Type B pancreatic cell (in vitro differentiated cells): Measurements from ENCODE around the gene HSPA1L. TPM values are rescaled to one million over a fixed set of nuclear protein-coding genes. Genes with fewer than 3 reads are reported as not detected.

ENCODE experiments used
- DNase-seq: peaks from one replicate; pipeline ENCODE4 v3.0.0; 2021; ENCODE audit warnings: mixed read lengths; ENCODE audit not compliant: unreplicated experiment; ENCODE audit errors: extremely low spot score
- H3K27ac Mint-ChIP-seq: 2 replicates; pipeline ENCODE4 v1.8.0; 2021; ENCODE audit warnings: mild to moderate bottlenecking, mixed read lengths
- H3K27me3 Mint-ChIP-seq: 2 replicates; pipeline ENCODE4 v1.8.0; 2021; ENCODE audit warnings: mixed read lengths
- H3K36me3 Mint-ChIP-seq: 2 replicates; pipeline ENCODE4 v1.8.0; 2021; ENCODE audit warnings: mixed read lengths
- H3K4me1 Mint-ChIP-seq: one replicate; pipeline ENCODE4 v1.8.0; 2021; ENCODE audit warnings: mixed read lengths; ENCODE audit not compliant: unreplicated experiment
- H3K4me3 Mint-ChIP-seq: 2 replicates; pipeline ENCODE4 v1.8.0; 2021; ENCODE audit warnings: mild to moderate bottlenecking, mixed read lengths
- H3K9me3 Mint-ChIP-seq: 2 replicates; pipeline ENCODE4 v1.8.0; 2021; ENCODE audit warnings: mixed read lengths
- total RNA-seq: library from RNA; stranded (reverse); gene quantifications from 2 replicates; pipeline ENCODE4 v1.2.1, GENCODE V29; 2021; ENCODE audit warnings: low replicate concordance
- TF ChIP-seq, protein P1 (sequence below): fragments of 200-600 bp; sonication (generic); conservative IDR thresholded peaks from 2 replicates; pipeline ENCODE4 v1.5.0; 2021; ENCODE audit warnings: antibody characterized with exemption, mild to moderate bottlenecking

The HSPA1L gene
- total RNA-seq, 1 donor from 2014 or later = 1.8 TPM

DNA sequence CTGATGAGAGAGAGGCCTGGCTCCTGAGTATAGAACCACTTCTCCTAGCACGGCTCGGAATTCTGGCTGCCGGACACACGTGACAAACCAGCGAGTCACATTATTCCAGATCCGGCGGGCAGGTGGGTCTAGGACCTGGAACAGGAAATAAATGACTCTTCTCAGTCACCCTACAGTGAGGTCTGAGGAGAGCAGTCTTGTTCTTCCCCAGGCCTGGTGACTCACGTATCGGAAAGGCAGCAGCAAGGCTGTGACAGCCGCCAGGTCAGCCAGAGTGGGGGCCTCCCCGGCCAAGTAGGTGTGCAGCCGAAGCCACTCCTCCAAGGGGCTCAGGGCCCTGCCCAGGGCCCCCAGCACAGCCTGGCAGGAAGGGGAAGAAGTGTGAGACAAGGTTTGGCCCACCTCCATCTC lies 22.3 kb downstream of the HSPA1L start:
- Mint-ChIP-seq H3K4me3 (no peak overlapping the region), H3K27ac (no peak overlapping the region), H3K9me3 (no peaks in the 10 kb centered on the region), H3K36me3 (peaks cover 8% of the 10 kb centered on the region), H3K27me3 (no peaks in the 10 kb centered on the region), H3K4me1 (peaks cover 15% of the 10 kb centered on the region)
- DNase-seq = no peak
- TF ChIP-seq, protein P1, sequence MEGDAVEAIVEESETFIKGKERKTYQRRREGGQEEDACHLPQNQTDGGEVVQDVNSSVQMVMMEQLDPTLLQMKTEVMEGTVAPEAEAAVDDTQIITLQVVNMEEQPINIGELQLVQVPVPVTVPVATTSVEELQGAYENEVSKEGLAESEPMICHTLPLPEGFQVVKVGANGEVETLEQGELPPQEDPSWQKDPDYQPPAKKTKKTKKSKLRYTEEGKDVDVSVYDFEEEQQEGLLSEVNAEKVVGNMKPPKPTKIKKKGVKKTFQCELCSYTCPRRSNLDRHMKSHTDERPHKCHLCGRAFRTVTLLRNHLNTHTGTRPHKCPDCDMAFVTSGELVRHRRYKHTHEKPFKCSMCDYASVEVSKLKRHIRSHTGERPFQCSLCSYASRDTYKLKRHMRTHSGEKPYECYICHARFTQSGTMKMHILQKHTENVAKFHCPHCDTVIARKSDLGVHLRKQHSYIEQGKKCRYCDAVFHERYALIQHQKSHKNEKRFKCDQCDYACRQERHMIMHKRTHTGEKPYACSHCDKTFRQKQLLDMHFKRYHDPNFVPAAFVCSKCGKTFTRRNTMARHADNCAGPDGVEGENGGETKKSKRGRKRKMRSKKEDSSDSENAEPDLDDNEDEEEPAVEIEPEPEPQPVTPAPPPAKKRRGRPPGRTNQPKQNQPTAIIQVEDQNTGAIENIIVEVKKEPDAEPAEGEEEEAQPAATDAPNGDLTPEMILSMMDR = no peak

DNA sequence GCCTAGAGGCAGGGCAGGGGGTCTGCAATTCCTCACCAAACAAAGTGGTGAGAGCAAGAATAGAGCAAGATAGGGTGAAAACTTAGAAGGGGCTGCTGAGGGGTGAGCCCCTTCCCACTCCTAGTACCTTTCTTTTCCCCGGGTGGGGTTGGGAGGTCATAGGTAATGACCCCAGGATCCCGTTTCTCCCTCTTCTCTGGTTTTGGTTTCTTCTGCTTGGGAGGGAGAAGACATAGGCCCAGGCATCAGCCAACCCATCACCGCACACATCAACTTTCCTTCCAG lies 23.1 kb downstream of the HSPA1L start:
- Mint-ChIP-seq H3K9me3 (no peaks in the 10 kb centered on the region), H3K36me3 (peaks cover 8% of the 10 kb centered on the region), H3K27ac (no peak overlapping the region), H3K4me3 (no peak overlapping the region), H3K27me3 (no peaks in the 10 kb centered on the region), H3K4me1 (peaks cover 15% of the 10 kb centered on the region)
- DNase-seq = no peak
- TF ChIP-seq, protein P1 = no peak

DNA sequence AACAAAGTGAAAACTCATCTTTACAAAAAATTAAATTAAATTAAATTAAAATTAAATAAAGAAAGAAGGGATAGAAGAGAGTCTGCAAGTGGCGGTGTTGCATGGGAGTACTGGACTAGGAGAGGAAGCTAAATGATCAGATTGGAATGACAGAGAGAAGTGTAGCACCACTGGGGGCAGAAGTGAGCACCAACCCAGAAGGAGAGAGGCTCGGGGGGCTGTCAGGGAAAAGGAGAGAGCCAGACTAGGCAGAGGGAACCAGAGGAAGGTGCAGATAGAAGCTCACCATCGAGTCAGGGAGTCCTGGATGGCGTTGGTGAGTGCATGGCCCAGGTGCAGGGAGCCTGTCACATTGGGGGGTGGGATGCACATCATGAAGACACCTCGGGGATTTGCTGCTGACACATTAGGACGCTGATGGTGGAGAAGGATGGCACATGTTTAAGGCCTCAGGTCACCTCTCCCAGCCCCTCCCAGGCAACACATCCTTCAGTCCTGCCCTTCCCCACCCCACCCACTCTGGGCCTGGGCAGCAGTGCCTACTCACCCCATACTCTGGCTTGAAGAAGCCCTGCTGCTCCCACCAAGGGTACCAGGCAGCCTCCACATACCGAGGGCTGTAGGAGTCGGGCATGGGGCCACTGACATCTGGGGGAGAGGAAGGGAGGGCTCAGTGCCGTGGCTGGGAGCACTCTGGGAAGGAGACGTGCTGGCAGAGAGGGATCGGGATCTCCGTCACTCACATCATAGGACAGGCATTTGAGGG lies 23.6 kb downstream of the HSPA1L start:
- Mint-ChIP-seq H3K36me3 (peaks cover 8% of the 10 kb centered on the region), H3K27ac (peak overlapping the region; percentile 27), H3K27me3 (no peaks in the 10 kb centered on the region), H3K4me3 (peak overlapping the region; percentile 74), H3K4me1 (peaks cover 15% of the 10 kb centered on the region), H3K9me3 (no peaks in the 10 kb centered on the region)
- no peak for DNase-seq
- TF ChIP-seq, protein P1 = peak; percentile 78

DNA sequence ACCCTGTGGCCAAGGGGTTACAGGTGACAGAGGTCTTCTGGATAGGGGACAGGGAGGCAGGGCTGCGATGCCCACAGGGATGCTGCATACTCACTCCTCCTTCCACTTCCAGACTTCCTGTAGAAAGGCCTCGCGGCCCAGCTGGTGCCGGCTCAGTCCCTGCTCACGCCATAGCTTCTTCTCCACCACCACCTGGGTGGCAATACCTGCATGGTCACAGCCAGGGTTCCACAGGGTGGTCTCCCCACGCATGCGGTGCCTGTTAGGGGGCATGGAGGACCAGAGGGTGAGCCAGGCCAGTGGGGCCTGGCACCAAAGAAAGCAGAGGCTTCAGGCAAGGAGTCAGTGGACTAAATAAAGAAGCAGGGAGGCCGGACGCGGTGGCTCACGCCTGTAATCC lies 29.6 kb downstream of the HSPA1L start:
- no peaks in the 10 kb centered on the region for H3K9me3 Mint-ChIP-seq

DNA sequence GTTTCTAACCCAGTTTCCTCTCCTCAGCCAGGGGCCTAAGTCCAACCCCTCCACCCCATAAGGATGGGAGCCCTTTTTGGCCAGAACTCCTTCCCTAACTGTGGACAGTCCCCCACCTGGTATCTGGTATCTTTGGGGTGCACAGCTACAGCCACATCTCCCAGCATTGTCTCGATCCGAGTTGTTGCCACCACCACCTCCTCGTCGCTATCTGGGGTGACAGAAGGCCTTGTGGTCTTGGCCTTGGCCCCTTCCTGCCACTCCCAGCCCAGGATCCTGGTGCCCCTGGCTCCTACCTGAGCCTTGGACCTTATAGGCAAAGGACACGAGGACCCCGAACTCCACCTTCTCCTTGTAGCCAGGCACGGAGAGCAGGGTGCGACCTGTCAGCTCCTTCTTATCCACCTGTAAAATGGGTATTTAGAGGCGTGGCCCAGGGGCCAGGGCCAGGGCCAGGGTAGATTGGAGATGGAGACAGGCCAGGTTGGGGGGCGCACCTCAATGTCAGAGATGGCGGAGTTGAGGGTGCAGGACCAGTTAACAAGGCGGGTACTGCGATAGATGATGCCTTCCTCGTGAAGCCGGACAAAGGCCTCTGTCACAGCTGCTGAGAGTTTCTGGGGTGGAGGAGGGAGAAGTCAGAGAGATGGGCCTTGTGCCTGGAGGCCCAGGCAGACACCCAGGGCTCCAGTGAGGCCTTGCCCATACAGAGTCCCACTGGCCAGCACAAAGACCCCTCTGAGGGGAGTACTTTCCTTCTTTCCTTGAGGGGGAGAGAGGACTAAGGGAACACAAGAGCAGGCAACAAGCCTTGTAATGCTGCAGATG lies 30.8 kb downstream of the HSPA1L start:
- TF ChIP-seq, protein P1 = no peak
- H3K9me3 Mint-ChIP-seq = no peaks in the 10 kb centered on the region
- peak overlapping the region; percentile 46 for H3K27ac Mint-ChIP-seq
- peaks cover 4% of the 10 kb centered on the region for H3K36me3 Mint-ChIP-seq
- DNase-seq = no peak
- no peak overlapping the region for H3K4me3 Mint-ChIP-seq
- H3K27me3 Mint-ChIP-seq = no peaks in the 10 kb centered on the region
- H3K4me1 Mint-ChIP-seq = no peaks in the 10 kb centered on the region

More for the DNA sequence above, 29.6 kb downstream of the HSPA1L start:
- Mint-ChIP-seq H3K36me3 (peaks cover 4% of the 10 kb centered on the region), H3K4me3 (no peak overlapping the region), H3K27ac (no peak overlapping the region), H3K27me3 (no peaks in the 10 kb centered on the region), H3K4me1 (no peaks in the 10 kb centered on the region)
- no peak for DNase-seq
- TF ChIP-seq, protein P1 = no peak
